Body of pancreas (tissue), 4 donors: ENCODE data around the gene ETV4. TPM values are rescaled to one million over a fixed set of nuclear protein-coding genes. Genes with fewer than 3 reads are reported as not detected.

ENCODE experiments used
- ATAC-seq: fragments of 150-250 bp; one replicate; pipeline ENCODE4 v1.9.1; 2016
- DNase-seq, 4 donors: peaks; one replicate each; pipeline ENCODE4 v3.0.0-alpha.2; 2019
- H3K27ac ChIP-seq, 4 donors: fragments of 200-600 bp; sonication (generic); 1 replicate in 3 of 4; 2 replicates in 1 of 4; pipeline versions ENCODE4 v1.5.1 to v1.6.1; 2016 to 2019; ENCODE audit warnings: mild to moderate bottlenecking in 1 of 4, mixed read lengths in 1 of 4, moderate library complexity in 1 of 4
- H3K27me3 ChIP-seq, 2 donors: fragments of 200-600 bp; sonication (generic); one replicate each; pipeline ENCODE4 v1.6.0; 2016; ENCODE audit warnings: mild to moderate bottlenecking in 1 of 2
- H3K36me3 ChIP-seq, 2 donors: fragments of 200-600 bp; sonication (generic); replicated peaks in 1 of 2; 2 replicates each; pipeline ENCODE4 v1.5.1; 2016; ENCODE audit warnings: low read depth in 2 of 2; ENCODE audit not compliant: insufficient read depth in 1 of 2
- H3K4me1 ChIP-seq: fragments of 200-600 bp; sonication (generic); one replicate; pipeline ENCODE4 v1.6.0; 2016
- H3K4me3 ChIP-seq, 2 donors: fragments of 200-600 bp; sonication (generic); 1 replicate in 1 of 2; 2 replicates in 1 of 2; pipeline ENCODE4 v1.5.1; 2016 to 2019
- H3K9me3 ChIP-seq, 3 donors: fragments of 200-600 bp; sonication (generic); 1 replicate in 2 of 3; 2 replicates in 1 of 3; pipeline ENCODE4 v1.5.1; 2016
- POLR2A ChIP-seq, 3 donors: fragments of 450-650 bp; IDR thresholded peaks; one replicate each; pipeline ENCODE4 v1.6.1; 2016; ENCODE audit warnings: antibody characterized with exemption in 3 of 3, mild to moderate bottlenecking in 2 of 3
- WGBS, 2 donors: methylation state at CpG; one replicate each; pipeline ENCODE4 v1.1.5; 2017; 5-methylcytosine and 5-hydroxymethylcytosine counted together
- intact Hi-C: fragments of 100-400 bp; cut with DNase I; formaldehyde crosslinking; loops from one replicate; pipeline ENCODE4 v1.15.1; 2023
- total RNA-seq, 2 donors: library from RNA; depleted of rRNA; stranded (reverse); fragments of >200 nt; gene quantifications; one replicate each; pipeline ENCODE4 v1.1.0, GENCODE V29; 2016
- TF ChIP-seq, protein P1 (sequence below), 7 experiments: fragments of 450-650 bp in 4 of 7; fragments of 200-600 bp in 3 of 7; sonication (generic) in 3 of 7; IDR thresholded peaks; one replicate each; pipeline ENCODE4 v1.5.1; 2016 to 2019; ENCODE audit warnings: antibody characterized with exemption in 7 of 7

Gene ETV4
- total RNA-seq, 2 donors from 2014 or later: 6.2 to 28.7 TPM

DNA sequence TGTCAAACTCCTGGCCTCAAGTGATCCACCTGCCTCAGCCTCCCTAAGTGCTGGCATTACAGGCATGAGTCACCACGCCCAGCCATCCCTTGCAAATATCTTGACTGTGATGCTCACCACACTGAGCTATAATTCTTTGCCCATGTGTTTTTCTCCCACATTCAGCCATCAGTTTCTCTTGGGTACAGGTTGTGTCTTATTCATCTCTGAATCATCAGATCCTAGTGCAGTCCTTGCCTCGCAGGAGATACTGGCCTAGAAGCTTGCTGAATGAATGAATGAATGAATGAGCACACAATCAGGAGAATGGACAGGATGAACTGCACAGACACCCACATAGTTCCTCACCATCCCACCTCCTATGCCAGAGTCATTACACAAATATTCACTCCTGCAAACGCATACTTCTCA lies 24.4 kb upstream of the ETV4 start:
- H3K27ac ChIP-seq: no peak overlapping the region
- TF ChIP-seq POLR2A (IDR thresholded peaks at IDR 0.05): no peak
- TF ChIP-seq, protein P1, sequence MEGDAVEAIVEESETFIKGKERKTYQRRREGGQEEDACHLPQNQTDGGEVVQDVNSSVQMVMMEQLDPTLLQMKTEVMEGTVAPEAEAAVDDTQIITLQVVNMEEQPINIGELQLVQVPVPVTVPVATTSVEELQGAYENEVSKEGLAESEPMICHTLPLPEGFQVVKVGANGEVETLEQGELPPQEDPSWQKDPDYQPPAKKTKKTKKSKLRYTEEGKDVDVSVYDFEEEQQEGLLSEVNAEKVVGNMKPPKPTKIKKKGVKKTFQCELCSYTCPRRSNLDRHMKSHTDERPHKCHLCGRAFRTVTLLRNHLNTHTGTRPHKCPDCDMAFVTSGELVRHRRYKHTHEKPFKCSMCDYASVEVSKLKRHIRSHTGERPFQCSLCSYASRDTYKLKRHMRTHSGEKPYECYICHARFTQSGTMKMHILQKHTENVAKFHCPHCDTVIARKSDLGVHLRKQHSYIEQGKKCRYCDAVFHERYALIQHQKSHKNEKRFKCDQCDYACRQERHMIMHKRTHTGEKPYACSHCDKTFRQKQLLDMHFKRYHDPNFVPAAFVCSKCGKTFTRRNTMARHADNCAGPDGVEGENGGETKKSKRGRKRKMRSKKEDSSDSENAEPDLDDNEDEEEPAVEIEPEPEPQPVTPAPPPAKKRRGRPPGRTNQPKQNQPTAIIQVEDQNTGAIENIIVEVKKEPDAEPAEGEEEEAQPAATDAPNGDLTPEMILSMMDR (IDR thresholded peaks at IDR 0.05): no peak
- WGBS, 2 donors: 84% methylated on average over 3 of the region's 3 CpGs

GRCh38 chr17:43568506-43569082 lies 22.5 kb upstream of the ETV4 start:
- no peak overlapping the region for H3K27ac ChIP-seq
- no peak overlapping the region for H3K4me3 ChIP-seq
- 74 to 77% methylated on average over 5 of the region's 5 CpGs for WGBS, 2 donors
- no peaks in the 10 kb centered on the region for H3K27me3 ChIP-seq
- intact Hi-C loops: no loop called here
- no peaks in the 10 kb centered on the region for H3K9me3 ChIP-seq
- H3K36me3 ChIP-seq: no peaks in the 10 kb centered on the region
- peaks cover 3% of the 10 kb centered on the region for H3K4me1 ChIP-seq
- ATAC-seq: no peak
- no peak for DNase-seq
- TF ChIP-seq POLR2A (IDR thresholded peaks at IDR 0.05): no peak
- TF ChIP-seq, protein P1 (IDR thresholded peaks at IDR 0.05): no peak

More for the DNA sequence above, 24.4 kb upstream of the ETV4 start:
- H3K9me3 ChIP-seq: no peaks in the 10 kb centered on the region
- ATAC-seq (no peak), DNase-seq (no peak)
- H3K27me3 ChIP-seq: no peaks in the 10 kb centered on the region
- no peak overlapping the region for H3K4me3 ChIP-seq
- H3K36me3 ChIP-seq: no peaks in the 10 kb centered on the region
- intact Hi-C loops: no loop called here
- peaks cover 11% of the 10 kb centered on the region for H3K4me1 ChIP-seq

DNA sequence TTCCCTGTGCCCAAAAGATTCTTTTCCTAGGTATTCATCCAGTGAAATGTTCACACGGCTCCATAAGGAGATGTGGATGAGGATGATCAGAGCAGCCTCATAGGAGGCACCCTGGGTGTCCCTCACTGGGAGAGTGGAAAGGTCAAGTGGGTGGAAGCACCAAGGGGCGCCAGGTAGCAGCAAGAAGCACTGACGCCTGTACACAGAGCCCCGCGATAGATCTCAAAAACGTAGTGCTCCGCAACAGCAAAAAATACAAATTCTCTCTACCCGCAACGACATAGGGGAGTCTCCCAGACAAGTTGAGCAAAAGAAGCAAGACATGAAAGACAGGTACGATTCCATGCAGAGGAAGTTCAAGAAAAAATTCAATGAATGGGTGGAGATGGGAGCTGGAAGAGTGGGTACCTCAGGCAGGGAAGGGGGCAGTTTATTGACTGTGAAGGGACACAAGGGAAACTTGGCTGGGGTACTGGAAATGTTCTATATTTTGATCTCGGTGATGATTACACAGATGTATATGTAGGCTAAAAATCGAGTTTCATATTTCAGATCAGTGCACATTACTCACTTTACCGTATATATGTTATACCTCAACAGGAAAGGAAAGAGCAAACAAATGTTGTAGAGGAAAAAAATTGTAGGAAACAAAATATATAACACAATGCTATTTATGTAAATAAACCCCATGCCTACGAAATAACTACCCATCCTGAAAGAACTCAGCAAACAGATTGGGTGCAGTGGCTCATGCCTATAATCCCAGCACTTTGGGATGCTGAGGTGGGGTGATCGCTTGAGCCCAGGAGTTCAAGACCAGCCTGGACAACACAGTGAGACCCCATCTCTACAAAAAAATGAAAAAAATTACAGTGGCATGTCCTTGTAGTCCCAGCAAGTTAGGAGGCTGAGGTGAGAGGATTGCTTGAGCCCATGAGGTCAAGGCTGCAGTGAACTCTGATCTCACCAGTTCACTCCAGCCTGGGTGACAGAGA lies 17.8 kb upstream of the ETV4 start:
- 59% methylated on average over 15 of the region's 15 CpGs for WGBS, 2 donors
- Histone ChIP-seq H3K4me3 (no peak overlapping the region), H3K9me3 (no peaks in the 10 kb centered on the region), H3K27ac (no peak overlapping the region), H3K4me1 (no peaks in the 10 kb centered on the region), H3K36me3 (no peaks in the 10 kb centered on the region), H3K27me3 (no peaks in the 10 kb centered on the region)
- DNase-seq (no peak), ATAC-seq (no peak)
- TF ChIP-seq POLR2A (IDR thresholded peaks at IDR 0.05): no peak
- TF ChIP-seq, protein P1 (IDR thresholded peaks at IDR 0.05): no peak
- intact Hi-C loops: no loop called here

DNA sequence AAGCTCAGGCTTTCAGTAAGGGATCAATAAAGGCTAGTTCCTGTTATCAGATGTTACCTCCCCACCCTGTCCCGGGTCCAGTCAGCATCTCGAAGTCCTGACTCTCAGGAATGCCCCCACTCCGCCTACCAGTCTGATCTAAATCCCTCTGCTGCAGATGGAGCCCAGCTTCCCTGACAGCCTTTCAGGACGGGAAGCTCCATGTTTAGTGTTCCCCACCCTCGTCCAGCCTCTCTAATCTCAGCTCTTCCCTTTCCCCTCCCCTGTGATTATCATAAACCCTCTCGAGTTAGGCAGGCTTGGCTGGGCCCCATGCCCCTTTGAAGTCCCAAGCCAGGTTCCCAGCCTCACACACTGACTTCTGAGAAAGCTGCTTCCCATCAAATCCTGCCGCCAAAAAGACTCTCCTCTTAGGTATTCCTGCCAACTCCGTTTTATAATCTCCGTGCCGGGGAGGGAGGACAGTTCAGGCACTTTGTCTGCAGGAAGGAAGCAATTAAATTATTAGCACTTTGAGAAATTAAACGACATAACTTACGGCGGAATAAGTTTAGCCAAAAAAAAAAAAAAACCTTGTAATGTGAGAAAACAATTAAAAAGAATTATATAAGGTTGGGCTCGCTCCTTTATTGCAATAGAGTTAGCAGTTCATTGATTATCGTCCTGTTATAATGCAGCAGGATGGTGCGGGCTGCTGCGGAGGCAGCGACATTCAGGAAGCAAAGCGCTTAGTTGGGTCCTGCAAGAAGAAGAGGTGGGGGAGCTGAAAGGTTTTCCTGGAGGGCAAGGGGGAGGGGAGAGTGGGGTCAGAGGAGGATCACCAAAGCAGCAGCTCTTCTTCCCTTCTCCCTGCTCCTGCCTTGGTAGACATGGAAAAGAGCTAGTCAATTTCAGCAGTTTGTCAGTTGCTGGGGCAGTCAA lies 16.8 kb upstream of the ETV4 start:
- Histone ChIP-seq H3K4me1 (no peaks in the 10 kb centered on the region), H3K27me3 (no peaks in the 10 kb centered on the region), H3K4me3 (no peak overlapping the region), H3K27ac (no peak overlapping the region), H3K36me3 (no peaks in the 10 kb centered on the region), H3K9me3 (no peaks in the 10 kb centered on the region)
- no peak for ATAC-seq
- intact Hi-C loops: no loop called here
- DNase-seq: no peak
- WGBS, 2 donors: 22 to 29% methylated on average over 19 of the region's 19 CpGs
- TF ChIP-seq, protein P1 (IDR thresholded peaks at IDR 0.05): no peak
